Measurements from ENCODE around the gene GALNT12. TPM values are rescaled to one million over a fixed set of nuclear protein-coding genes. Genes with fewer than 3 reads are reported as not detected.

Gene GALNT12
- total RNA-seq, 1 experiment from 2014 or later: 3.3 TPM

DNA sequence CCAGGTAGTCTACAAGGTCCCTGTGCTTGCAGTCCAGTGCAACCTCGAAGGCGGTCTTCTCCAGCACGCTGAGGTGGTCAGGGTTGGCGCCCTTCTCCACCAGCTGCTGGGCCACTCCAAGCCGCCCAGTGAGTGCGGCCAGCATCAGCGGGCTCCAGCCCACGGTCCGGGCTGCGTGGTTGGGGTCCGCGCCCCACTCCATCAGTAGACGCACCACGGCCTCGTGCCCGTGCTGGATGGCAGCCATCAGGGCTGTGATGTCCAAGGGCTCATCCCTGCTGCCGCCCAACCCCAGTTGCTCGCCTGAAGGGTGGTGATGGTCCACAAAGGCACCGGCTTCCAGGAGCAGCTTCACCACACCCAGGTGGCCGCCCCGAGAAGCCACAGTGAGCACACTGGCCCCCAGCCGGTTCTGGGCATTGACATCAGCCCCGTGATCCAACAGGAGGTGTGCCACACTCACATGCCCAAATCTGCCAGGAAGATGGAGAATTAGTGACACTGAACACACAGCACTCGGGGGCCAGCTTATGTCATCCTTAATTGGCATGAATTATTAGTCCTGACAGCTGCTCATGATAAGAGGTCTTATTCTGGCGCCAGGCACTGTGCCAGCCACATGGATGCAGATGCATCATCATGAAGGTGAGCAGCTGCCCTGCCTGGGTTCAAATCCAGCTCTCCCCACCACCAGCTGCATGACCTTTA lies 17.2 kb upstream of the GALNT12 start:
- H3K27me3 ChIP-seq (ENCODE audit: control insufficient read depth, insufficient read depth, low read length): no peaks in the 10 kb centered on the region
- ChIA-PET POLR2A (no interaction called here), CTCF (no interaction called here)
- no peaks in the 10 kb centered on the region for H3K36me3 ChIP-seq (ENCODE audit: control insufficient read depth, insufficient read depth, low read length)
- no peak for ATAC-seq
- BruUV-seq (replicated peaks): no TSS peak
- H3K4me1 ChIP-seq (ENCODE audit: control insufficient read depth, insufficient read depth, low read length): peaks cover 10% of the 10 kb centered on the region
- no peak for TF ChIP-seq TCF7L2 (IDR thresholded peaks at IDR 0.05; ENCODE audit: low read depth, low read length)
- TF ChIP-seq, protein P1, sequence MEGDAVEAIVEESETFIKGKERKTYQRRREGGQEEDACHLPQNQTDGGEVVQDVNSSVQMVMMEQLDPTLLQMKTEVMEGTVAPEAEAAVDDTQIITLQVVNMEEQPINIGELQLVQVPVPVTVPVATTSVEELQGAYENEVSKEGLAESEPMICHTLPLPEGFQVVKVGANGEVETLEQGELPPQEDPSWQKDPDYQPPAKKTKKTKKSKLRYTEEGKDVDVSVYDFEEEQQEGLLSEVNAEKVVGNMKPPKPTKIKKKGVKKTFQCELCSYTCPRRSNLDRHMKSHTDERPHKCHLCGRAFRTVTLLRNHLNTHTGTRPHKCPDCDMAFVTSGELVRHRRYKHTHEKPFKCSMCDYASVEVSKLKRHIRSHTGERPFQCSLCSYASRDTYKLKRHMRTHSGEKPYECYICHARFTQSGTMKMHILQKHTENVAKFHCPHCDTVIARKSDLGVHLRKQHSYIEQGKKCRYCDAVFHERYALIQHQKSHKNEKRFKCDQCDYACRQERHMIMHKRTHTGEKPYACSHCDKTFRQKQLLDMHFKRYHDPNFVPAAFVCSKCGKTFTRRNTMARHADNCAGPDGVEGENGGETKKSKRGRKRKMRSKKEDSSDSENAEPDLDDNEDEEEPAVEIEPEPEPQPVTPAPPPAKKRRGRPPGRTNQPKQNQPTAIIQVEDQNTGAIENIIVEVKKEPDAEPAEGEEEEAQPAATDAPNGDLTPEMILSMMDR (IDR thresholded peaks at IDR 0.05): no peak
- TF ChIP-seq, protein P2, sequence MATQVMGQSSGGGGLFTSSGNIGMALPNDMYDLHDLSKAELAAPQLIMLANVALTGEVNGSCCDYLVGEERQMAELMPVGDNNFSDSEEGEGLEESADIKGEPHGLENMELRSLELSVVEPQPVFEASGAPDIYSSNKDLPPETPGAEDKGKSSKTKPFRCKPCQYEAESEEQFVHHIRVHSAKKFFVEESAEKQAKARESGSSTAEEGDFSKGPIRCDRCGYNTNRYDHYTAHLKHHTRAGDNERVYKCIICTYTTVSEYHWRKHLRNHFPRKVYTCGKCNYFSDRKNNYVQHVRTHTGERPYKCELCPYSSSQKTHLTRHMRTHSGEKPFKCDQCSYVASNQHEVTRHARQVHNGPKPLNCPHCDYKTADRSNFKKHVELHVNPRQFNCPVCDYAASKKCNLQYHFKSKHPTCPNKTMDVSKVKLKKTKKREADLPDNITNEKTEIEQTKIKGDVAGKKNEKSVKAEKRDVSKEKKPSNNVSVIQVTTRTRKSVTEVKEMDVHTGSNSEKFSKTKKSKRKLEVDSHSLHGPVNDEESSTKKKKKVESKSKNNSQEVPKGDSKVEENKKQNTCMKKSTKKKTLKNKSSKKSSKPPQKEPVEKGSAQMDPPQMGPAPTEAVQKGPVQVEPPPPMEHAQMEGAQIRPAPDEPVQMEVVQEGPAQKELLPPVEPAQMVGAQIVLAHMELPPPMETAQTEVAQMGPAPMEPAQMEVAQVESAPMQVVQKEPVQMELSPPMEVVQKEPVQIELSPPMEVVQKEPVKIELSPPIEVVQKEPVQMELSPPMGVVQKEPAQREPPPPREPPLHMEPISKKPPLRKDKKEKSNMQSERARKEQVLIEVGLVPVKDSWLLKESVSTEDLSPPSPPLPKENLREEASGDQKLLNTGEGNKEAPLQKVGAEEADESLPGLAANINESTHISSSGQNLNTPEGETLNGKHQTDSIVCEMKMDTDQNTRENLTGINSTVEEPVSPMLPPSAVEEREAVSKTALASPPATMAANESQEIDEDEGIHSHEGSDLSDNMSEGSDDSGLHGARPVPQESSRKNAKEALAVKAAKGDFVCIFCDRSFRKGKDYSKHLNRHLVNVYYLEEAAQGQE (IDR thresholded peaks at IDR 0.05; ENCODE audit: insufficient read depth in 1 of 2, low read depth in 2 of 2, low read length in 1 of 2): no peak
- TF ChIP-seq POLR2AphosphoS5 (IDR thresholded peaks at IDR 0.05; ENCODE audit: low read depth, low read length): no peak
- TF ChIP-seq SIN3A (IDR thresholded peaks at IDR 0.05; ENCODE audit: borderline replicate concordance, insufficient read depth, low read depth, low read length): no peak
- intact Hi-C loops (cut with micrococcal nuclease; ENCODE audit: unreplicated experiment): no loop called here
- in situ Hi-C loops (cut with HindIII; ENCODE audit: low pct_unique_long_range_greater_than_20kb, low sequenced_read_pairs): no loop called here
- H3K4me3 ChIP-seq (ENCODE audit: low read depth in 2 of 2, low read length in 2 of 2): no peak overlapping the region
- H3K9me3 ChIP-seq (ENCODE audit: control insufficient read depth, insufficient read depth, low read depth, low read length): no peaks in the 10 kb centered on the region
- no peak for DNase-seq (ENCODE audit: low read depth, low spot score)
- no peak overlapping the region for H3K27ac ChIP-seq (ENCODE audit: low read length)

DNA sequence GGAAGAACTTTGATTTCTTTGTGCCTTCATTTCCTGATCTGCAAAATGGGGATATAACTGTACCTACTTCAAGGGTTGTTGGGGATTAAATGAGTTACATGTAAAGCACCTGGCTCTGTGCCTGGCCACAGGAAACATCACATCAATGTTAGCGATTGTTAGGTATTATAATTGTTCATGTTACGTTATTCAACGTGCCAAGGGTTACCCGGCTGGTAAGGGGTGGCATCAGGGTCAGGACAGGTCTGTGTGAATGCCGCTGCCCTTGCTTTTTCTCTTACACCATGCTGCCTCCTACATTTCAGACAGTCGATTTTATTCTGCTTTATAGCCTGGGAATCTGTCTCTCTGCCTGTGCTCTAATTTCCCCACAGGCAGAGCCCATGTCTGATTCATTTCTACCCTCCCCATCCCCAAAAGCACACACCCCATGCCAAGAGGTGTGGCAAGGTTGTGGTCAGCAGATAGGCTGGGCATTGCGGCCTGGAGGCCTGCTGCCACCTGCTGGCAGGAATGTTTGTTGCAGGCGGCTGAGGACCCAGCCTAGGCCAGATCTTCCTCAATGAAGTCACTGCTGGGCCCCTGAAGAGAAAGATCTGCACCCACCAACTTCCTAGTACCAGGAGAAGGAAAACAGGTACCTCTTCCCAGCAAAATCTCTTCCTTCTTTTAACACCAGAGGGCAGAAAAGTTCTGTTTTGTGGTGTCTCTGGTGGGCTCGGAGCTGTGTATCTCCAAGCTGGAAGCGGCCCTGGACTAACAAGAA lies 16.4 kb upstream of the GALNT12 start:
- Histone ChIP-seq H3K27me3 (ENCODE audit: control insufficient read depth, insufficient read depth, low read length) (no peaks in the 10 kb centered on the region), H3K27ac (ENCODE audit: low read length) (no peak overlapping the region), H3K36me3 (ENCODE audit: control insufficient read depth, insufficient read depth, low read length) (no peaks in the 10 kb centered on the region), H3K4me3 (ENCODE audit: low read depth in 2 of 2, low read length in 2 of 2) (no peak overlapping the region), H3K9me3 (ENCODE audit: control insufficient read depth, insufficient read depth, low read depth, low read length) (no peaks in the 10 kb centered on the region), H3K4me1 (ENCODE audit: control insufficient read depth, insufficient read depth, low read length) (peaks cover 10% of the 10 kb centered on the region)
- ATAC-seq (peak; percentile 90), DNase-seq (ENCODE audit: low read depth, low spot score) (peak; percentile 69)
- ChIA-PET CTCF (no interaction called here), POLR2A (no interaction called here)
- BruUV-seq (replicated peaks): no TSS peak
- intact Hi-C loops (cut with micrococcal nuclease; ENCODE audit: unreplicated experiment) (no loop called here), in situ Hi-C loops (cut with HindIII; ENCODE audit: low pct_unique_long_range_greater_than_20kb, low sequenced_read_pairs) (no loop called here)
- TF ChIP-seq, protein P1 (IDR thresholded peaks at IDR 0.05): peak; percentile 94
- TF ChIP-seq POLR2AphosphoS5 (IDR thresholded peaks at IDR 0.05; ENCODE audit: low read depth, low read length): no peak
